ENCODE data around the gene NUTM1.

DNA sequence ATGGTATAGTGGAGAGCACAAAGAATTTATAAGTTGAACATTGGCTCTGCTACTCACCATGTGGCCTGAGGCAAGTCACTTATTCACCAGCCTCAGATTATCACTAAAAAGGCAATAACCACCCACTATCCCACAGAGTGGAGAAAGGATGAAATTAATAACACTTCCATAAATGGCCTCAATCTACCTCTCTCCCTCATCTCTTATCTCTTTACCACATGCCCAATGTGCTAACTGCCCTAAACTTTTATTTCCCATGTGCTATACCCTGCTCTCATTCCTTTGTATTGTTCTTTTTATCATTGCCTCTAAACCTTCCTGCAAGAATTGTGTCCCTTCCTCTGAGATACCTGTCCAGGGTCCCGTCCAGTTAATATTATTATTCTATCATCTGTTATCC, 31.6 kb upstream of the NUTM1 start:
- TF ChIP-seq EZH2 (IDR thresholded peaks at IDR 0.05; ENCODE audit: insufficient read depth, poor library complexity, severe bottlenecking) (no peak), EZH2phosphoT487 (IDR thresholded peaks at IDR 0.05; ENCODE audit: insufficient read depth, low read depth) (no peak)

All from GM23248 (cell line).